Measurements from ENCODE around the gene ADAD2. TPM values are rescaled to one million over a fixed set of nuclear protein-coding genes. Genes with fewer than 3 reads are reported as not detected.

Gene ADAD2
- total RNA-seq, 4 donors from 2014 or later = 1.1 to 4.2 (median 1.9) TPM; not detected in 1

GRCh38 chr16:84232969-84233368, 42.0 kb downstream of the ADAD2 start:
- no peak overlapping the region for H3K4me3 ChIP-seq
- no peak overlapping the region for H3K27ac ChIP-seq
- intact Hi-C loops (cut with DNase I) = no loop called here
- 88 to 91% methylated on average over 5 of the region's 5 CpGs for WGBS, 2 donors
- H3K27me3 ChIP-seq = no peaks in the 10 kb centered on the region
- no peak for DNase-seq
- peaks cover 1 to 10% (median 3%) of the 10 kb centered on the region in 3 donors for H3K4me1 ChIP-seq
- TF ChIP-seq CTCF (IDR thresholded peaks at IDR 0.05) = no peak
- TF ChIP-seq POLR2A (IDR thresholded peaks at IDR 0.05) = no peak
- H3K9me3 ChIP-seq = no peaks in the 10 kb centered on the region
- H3K36me3 ChIP-seq = no peaks in the 10 kb centered on the region

- intact Hi-C loops (cut with DNase I) = no loop called here
- 71 to 77% methylated on average over 9 of the region's 9 CpGs for WGBS, 2 donors
- Histone ChIP-seq H3K4me3 (no peak overlapping the region), H3K27me3 (no peaks in the 10 kb centered on the region), H3K9me3 (no peaks in the 10 kb centered on the region), H3K27ac (peak overlapping the region in 1 of 4 donors; percentile 50), H3K4me1 (peaks cover 0 to 2% (median 0%) of the 10 kb centered on the region in 3 donors), H3K36me3 (no peaks in the 10 kb centered on the region)
- TF ChIP-seq POLR2A (IDR thresholded peaks at IDR 0.05) = no peak
- TF ChIP-seq CTCF (IDR thresholded peaks at IDR 0.05) = no peak
- DNase-seq = no peak
Measured at GRCh38 chr16:84233748-84234147, 42.8 kb downstream of the ADAD2 start.

- DNase-seq = no peak
- Histone ChIP-seq H3K4me1 (no peaks in the 10 kb centered on the region), H3K27me3 (peaks cover 0 to 6% (median 0%) of the 10 kb centered on the region in 4 donors), H3K27ac (peak overlapping the region in 3 of 4 donors; percentile 50 to 69 (median 58)), H3K4me3 (no peak overlapping the region), H3K36me3 (no peaks in the 10 kb centered on the region), H3K9me3 (no peaks in the 10 kb centered on the region)
- TF ChIP-seq POLR2A (IDR thresholded peaks at IDR 0.05) (no peak), CTCF (IDR thresholded peaks at IDR 0.05) (no peak)
- intact Hi-C loops (cut with DNase I) = no loop called here
- WGBS, 2 donors = 59 to 66% methylated on average over 19 to 20 of the region's 21 CpGs
Measured at GRCh38 chr16:84234321-84235241, 43.6 kb downstream of the ADAD2 start.

GRCh38 chr16:84236671-84237070, 45.7 kb downstream of the ADAD2 start:
- no peak overlapping the region for H3K27ac ChIP-seq
- no peaks in the 10 kb centered on the region for H3K36me3 ChIP-seq
- H3K4me1 ChIP-seq = no peaks in the 10 kb centered on the region
- intact Hi-C loops (cut with DNase I) = no loop called here
- no peak for TF ChIP-seq POLR2A (IDR thresholded peaks at IDR 0.05)
- no peak for TF ChIP-seq CTCF (IDR thresholded peaks at IDR 0.05)
- DNase-seq = no peak
- peaks cover 0 to 16% (median 0%) of the 10 kb centered on the region in 4 donors for H3K27me3 ChIP-seq
- no peaks in the 10 kb centered on the region for H3K9me3 ChIP-seq
- WGBS, 2 donors = 71 to 73% methylated on average over 5 to 6 of the region's 25 CpGs
- no peak overlapping the region for H3K4me3 ChIP-seq

- TF ChIP-seq CTCF (IDR thresholded peaks at IDR 0.05) (no peak), POLR2A (IDR thresholded peaks at IDR 0.05) (no peak)
- intact Hi-C loops (cut with DNase I) = no loop called here
- no peaks in the 10 kb centered on the region for H3K36me3 ChIP-seq
- H3K27me3 ChIP-seq = peaks cover 0 to 27% (median 0%) of the 10 kb centered on the region in 4 donors
- DNase-seq = no peak
- H3K4me3 ChIP-seq = no peak overlapping the region
- no peaks in the 10 kb centered on the region for H3K9me3 ChIP-seq
- no peak overlapping the region for H3K27ac ChIP-seq
- H3K4me1 ChIP-seq = no peaks in the 10 kb centered on the region
- WGBS, 2 donors = 84 to 88% methylated on average over 10 to 15 of the region's 17 CpGs
Measured at GRCh38 chr16:84237994-84238750, 47.2 kb downstream of the ADAD2 start.

Data from esophagus squamous epithelium (tissue), 5 donors.